Ecto neural progenitor cell (in vitro differentiated cells): ENCODE data around the gene SH3BP1.
"Not testable (repeated sequence)": the region's sequence is repeated elsewhere in the genome, so short reads cannot be mapped to it uniquely, and the experiment has no call there.

Experiments
- DNase-seq: peaks from one replicate; pipeline ENCODE4 v3.0.0-alpha.2; 2018; ENCODE audit warnings: low spot score

SH3BP1 gene

GRCh38 chr22:37679670-37680069 is 40.2 kb downstream of the SH3BP1 start:
- no peak for DNase-seq

GRCh38 chr22:37680191-37680851 is 40.9 kb downstream of the SH3BP1 start:
- no peak for DNase-seq

- DNase-seq, result no peak
These were observed 41.5 kb downstream of the SH3BP1 start for GRCh38 chr22:37681001-37681424.

GRCh38 chr22:37681556-37682049 is 42.1 kb downstream of the SH3BP1 start:
- DNase-seq, result peak; percentile 84

DNA sequence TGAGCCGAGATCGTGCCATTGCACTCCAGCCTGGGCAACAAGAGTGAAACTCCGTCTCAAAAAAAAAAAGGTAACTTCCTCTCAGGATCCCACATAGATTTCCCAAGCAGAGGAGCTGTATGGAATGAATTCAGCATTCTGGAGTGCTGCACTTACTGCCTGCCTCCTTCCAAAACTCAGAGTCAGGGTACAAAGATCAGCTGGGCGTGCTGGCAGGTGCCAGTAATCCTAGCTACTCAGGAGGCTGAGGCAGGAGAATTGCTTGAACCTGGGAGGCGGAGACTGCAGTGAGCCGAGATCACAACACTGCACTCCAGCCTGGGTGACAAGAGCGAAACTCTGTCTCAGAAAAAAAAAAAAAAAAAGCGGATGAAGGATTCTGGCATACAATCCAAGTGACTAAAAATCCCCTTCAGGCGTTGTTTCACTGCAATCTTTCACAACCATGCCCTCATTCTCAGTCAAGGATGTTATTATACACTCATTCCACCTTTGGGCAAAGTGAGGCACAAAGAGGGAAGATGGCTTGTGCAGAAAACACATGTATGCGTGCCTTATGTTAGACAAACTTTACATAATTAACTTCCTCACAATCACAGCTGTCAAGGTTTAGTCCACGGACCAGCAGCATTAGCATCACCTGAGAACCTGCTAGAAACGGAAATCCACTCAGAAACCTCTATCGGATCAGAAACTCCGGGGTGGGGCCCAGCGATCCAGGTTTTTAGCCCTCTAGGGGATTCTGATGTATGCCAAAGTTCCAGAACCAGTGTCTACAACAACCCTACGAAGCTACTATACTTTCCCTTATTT is 45.5 kb downstream of the SH3BP1 start:
- no peak for DNase-seq

GRCh38 chr22:37686002-37686982 is 46.8 kb downstream of the SH3BP1 start, which contains the start of gene NOL12:
NOL12 (plus strand) TSS chr22:37686343; CDS start chr22:37686393, 50 bp downstream.
- peak; percentile 90 for DNase-seq

DNA sequence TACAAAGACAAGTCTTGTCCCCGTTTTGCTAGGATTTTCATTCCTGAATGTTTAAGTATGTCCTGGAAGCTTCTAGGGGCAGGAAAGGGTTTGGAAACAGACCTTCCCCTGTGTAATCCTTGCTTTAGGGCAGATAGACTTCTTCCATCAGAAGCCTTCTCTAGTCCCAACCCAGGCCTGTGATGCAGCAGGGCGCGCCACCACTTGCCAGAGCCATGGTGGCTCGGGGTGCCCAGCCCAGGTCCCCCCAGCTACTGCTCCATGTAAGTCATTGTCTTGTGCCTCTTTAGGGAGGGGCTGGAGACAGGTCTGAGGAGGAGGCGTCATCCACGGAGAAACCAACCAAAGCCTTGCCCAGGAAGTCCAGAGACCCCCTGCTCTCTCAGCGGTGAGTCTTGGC is 50.9 kb downstream of the SH3BP1 start:
- no peak for DNase-seq

DNA sequence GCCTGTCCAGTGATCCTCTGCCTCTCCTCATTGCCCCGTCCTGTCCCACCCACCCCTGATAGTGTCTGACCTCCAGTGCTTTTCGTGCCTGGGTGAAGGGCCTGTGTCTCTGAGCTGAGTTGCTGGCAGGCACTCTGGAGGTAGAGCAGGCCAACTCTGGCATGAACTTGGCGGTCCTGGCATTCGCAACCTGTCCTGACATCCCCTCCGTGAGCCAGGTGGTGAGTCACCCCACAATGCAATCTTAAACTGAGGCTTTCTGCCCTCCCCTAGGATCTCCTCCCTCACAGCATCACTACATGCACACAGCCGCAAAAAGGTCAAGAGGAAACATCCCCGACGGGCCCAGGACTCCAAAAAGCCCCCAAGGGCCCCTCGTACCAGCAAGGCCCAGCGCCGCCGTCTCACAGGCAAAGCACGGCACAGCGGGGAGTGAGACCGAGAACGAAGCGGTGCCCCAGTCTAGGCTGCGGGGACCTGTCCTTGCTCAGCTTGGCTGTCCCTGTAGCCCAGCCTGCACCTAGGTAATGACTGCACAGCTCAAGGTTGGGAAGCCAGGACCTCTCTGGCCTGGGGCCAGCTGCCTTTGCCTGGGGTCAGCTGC is 51.5 kb downstream of the SH3BP1 start:
- DNase-seq, result no peak

- no peak for DNase-seq
These were observed 53.3 kb downstream of the SH3BP1 start for GRCh38 chr22:37692627-37693285.

DNA sequence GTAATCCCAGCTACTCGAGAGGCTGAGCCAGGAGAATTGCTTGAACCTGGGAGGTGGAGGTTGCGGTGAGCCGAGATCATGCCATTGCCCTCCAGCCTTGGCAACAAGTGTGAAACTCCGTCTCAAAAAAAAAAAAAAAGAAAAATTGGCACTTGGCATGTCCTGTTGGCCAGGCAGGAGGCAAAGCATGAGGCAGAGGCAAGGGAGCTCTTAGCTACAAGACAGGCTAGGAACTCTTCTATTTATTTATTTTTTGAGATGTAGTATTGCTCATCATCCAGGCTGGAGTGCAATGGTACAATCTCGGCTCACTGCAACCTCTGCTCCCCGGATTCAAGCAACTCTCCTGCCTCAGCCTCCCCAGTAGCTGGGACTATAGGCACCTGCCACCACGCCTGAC is 54.7 kb downstream of the SH3BP1 start:
- not testable (repeated sequence) for DNase-seq

DNA sequence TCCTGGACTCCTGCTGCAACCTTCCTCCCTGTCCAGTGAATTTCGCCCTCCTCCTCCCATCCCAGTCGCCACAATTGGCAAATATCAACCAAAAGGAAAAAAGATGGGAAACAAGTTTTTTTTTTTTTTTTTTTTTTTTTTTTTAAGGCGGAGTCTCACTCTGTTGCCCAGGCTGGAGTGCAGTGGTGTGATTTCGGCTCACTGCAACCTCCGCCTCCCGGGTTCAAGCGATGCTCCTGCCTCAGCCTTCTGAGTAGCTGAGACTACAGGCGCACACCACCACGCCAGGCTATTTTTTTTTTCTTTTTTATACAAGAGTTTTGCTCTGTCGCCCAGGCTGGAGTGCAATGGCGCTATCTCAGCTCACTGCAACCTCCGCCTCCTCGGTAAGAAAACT is 56.8 kb downstream of the SH3BP1 start:
- DNase-seq, result not testable (repeated sequence)

- peak; percentile 98 for DNase-seq
These were observed 57.4 kb downstream of the SH3BP1 start, which contains the start of gene TRIOBP for GRCh38 chr22:37696657-37697537. TRIOBP (plus strand) TSS chr22:37697048; CDS start chr22:37701366, 4,318 bp downstream.

DNA sequence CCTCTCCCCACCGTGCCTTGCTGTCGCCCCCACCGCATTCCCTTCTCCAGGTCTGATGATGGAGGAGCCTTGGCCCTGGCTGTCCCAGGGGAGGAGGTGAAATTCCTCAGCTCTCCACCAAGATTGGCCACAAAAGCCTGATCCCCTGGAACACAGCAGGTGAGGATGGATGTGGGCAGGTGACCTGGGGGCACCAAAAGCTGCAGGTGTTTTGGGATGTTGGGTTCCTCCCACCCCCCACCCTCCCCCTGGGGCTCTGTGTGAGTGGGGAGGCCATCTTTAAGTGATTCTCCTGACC is 58.0 kb downstream of the SH3BP1 start:
- DNase-seq, result no peak

DNA sequence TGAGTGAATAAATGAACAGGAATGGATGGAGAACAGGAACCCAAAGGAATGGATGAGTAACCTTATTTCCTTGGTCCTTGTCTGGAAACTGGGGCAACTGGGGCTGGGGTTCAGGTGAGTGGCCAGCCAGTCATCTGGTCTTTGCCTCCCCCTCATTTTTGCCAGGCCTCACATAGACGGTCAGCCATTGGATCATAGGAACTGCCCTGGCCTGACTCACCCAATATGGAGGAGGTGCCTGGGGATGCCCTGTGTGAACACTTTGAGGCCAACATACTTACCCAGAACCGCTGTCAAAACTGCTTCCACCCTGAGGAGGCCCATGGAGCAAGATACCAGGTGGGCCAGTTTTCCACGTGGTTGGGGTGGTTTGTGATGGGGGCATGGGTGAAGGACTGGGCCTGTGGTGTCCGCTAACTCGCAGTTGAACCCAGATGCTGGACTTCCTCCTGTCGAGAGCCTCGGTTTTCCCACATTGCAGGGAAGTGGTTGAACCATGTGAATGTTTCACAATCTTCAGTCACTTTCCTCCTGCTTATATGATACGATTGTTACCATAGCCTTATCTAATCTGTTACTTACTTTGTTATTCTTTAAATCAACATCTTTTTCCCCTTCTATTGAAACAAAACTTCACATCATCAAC is 61.8 kb downstream of the SH3BP1 start:
- no peak for DNase-seq

- DNase-seq, result no peak
These were observed 64.4 kb downstream of the SH3BP1 start for GRCh38 chr22:37703906-37704305.

DNA sequence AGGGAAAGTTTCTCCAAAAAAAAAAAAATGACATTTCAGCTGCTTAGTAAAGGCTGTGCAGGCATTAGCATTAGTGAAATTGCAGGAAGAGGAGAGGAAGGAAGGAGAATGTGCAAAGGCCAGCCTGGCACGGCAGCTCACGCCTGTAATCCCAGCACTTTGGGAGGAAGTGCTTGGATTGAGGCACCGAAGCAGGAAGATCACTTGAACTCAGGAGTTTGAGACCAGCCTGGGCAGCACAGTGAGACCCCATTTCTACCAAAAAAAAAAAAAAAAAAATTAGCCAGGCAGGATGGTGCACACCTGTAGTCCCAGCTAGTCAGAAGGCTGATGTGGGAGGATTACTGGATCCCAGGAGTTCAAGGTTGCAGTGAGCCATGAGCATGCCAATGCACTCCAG is 65.2 kb downstream of the SH3BP1 start:
- no peak for DNase-seq

DNA sequence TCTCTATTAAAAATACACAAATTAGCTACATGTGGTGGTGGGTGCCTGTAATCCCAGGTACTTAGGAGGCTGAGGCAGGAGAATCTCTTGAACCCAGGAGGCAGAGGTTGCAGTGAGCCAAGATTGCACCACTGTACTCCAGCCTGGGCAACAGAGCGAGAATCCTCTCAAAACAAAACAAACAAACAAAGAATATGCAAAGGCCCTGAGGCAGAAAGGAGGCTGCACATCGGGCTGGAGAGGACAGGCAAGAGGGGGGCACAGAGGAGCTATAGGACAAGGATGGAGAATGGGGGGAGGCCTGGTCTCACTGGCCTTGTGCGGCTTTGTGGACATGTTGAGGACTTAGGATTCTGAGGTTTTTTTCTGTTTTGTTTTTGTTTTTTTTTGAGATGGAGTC is 65.7 kb downstream of the SH3BP1 start:
- no peak for DNase-seq
